GM21576 (cell line): ENCODE measurements around the gene CLDN24.

Source experiments
- ATAC-seq: cut with Tn5 transposase; IDR thresholded peaks from one replicate; pipeline ENCODE4 v1.9.1; 2021; ENCODE audit warnings: mild to moderate bottlenecking, moderate library complexity; ENCODE audit not compliant: unreplicated experiment

The CLDN24 gene

GRCh38 chr4:183322326-183322725 lies at the start of gene CLDN24:
Gene CLDN24, minus strand, starts transcription at chr4:183322426. Its CDS starts 0 bp downstream, at chr4:183322426.
- ATAC-seq, result no peak

- ATAC-seq, result no peak
Measured at GRCh38 chr4:183370786-183371185, 48.6 kb upstream of the CLDN24 start.

- no peak for ATAC-seq
Measured at GRCh38 chr4:183369073-183369472, 46.8 kb upstream of the CLDN24 start.

GRCh38 chr4:183366206-183366835 lies 44.1 kb upstream of the CLDN24 start:
- ATAC-seq, result no peak

GRCh38 chr4:183364025-183364424 lies 41.8 kb upstream of the CLDN24 start:
- ATAC-seq, result no peak

GRCh38 chr4:183362916-183363542 lies 40.8 kb upstream of the CLDN24 start:
- ATAC-seq, result no peak

DNA sequence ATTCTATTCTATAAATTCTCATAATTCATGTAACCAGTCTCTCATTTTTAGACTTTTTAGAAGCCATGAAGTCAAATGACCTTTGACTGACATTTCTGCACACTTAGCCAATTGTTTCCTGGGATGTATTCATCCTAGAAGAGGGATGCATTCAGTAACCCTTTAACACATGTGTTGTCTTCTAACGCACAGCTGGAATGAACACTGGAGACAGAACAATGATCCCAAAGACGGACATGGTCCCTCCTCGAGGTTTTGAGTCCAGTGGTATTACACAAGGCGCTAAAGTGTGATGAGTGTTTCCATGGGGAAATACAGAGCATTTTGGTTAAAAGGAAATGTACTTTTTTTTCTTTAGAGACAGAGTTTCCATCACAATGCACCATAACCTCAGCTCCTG lies 39.8 kb upstream of the CLDN24 start:
- ATAC-seq, result no peak

DNA sequence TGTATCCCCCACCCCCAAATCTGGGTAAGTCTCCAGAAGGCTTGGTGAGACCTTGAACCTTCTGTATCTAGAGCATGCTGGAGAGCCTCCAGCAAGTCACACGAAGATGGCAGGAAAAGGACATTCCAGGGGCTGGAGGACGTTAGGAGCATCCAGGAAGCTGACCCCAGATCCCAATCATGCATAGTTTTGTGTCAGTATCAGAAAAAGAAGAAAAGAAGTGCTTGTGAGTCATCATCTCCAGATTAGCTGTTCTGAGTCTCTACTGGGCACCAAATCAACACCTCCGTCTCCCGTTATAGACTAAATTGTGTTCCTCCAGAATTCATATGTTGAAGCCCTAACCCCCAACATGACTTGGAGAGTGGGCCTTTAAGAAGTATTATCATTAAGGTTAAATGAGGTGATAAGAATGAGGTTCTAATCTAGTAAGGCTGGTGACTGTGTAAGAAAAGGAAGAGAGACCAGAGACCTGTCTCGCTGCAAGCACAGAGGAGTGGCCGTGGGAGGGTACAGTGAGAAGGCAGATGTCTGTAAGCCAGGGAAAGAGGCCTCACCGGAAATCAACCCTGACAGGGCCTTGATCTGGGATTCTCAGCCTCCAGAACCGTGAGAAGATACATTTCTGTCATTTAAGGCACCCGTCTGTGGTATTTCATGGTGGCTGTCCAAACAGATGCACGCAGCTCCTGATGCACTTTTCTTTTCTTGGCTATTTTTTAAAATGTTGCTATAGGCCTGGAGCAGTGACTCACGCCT lies 38.1 kb upstream of the CLDN24 start:
- no peak for ATAC-seq

DNA sequence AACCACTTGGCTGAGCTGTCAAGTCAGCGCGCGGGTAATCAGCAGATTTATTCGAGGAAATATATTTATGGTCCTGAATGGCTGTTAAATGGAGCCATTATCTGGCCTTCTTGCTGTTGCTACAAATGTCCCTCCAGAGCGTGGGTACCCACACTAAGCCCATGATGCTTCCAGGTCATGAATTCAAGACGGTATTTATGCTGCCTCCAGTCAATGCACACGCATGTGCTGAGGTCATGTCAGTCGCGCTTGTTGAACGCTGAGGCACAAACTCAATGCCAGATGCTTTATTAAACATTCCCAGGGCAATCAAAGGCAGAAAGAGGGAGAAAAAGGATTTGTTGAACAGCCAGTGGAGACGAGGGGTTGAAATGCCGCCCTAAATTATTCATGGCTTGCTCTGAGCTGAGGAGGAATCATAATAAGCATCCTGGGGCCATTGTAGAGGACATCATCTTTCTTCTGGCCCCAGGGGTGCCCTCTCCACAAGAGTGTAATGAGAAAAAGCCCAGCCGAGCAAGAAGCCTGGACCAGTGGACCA lies 36.1 kb upstream of the CLDN24 start:
- no peak for ATAC-seq

- ATAC-seq, result no peak
Measured at GRCh38 chr4:183356931-183357675, 34.9 kb upstream of the CLDN24 start.

GRCh38 chr4:183356173-183356830 lies 34.1 kb upstream of the CLDN24 start:
- no peak for ATAC-seq

DNA sequence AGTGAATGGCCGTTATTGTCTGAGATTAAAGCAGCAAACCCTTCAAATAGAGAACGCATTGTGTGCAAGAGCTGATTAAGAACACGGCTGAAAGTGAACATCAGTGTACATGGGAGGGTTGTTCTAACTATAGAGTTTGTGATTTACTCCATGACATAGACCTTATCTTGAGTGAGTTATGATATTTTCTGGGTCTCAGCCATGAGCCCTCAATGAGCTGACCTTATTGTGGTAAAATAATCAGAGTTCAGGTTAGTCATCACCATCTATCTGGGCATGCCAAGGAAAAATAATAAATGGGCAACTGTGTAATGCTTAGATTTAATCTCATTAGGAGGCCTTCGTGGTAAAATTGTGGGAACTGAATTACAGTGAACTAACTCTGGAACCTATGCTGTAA lies 33.2 kb upstream of the CLDN24 start:
- no peak for ATAC-seq

DNA sequence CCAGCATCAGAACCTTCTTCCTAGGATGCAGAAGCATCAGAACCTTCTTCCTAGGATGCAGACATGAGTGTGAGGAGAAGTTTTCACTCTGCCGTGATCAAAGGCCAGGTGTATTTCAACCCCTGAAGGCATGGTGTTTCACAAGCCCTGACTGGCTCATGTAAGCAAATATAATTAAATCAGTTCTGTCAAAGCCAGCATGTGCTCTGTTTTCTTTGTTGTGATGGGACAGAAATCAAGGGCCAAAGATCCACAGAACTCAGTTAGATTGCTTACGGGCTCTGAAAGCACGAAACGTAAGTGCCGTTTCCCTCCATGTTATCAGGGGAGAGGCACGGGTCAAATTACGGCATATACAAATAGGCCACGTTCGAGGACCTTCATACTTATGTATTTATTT lies 32.0 kb upstream of the CLDN24 start:
- ATAC-seq, result no peak

- no peak for ATAC-seq
Measured at GRCh38 chr4:183353557-183353956, 31.3 kb upstream of the CLDN24 start.

GRCh38 chr4:183352546-183352945 lies 30.3 kb upstream of the CLDN24 start:
- no peak for ATAC-seq

DNA sequence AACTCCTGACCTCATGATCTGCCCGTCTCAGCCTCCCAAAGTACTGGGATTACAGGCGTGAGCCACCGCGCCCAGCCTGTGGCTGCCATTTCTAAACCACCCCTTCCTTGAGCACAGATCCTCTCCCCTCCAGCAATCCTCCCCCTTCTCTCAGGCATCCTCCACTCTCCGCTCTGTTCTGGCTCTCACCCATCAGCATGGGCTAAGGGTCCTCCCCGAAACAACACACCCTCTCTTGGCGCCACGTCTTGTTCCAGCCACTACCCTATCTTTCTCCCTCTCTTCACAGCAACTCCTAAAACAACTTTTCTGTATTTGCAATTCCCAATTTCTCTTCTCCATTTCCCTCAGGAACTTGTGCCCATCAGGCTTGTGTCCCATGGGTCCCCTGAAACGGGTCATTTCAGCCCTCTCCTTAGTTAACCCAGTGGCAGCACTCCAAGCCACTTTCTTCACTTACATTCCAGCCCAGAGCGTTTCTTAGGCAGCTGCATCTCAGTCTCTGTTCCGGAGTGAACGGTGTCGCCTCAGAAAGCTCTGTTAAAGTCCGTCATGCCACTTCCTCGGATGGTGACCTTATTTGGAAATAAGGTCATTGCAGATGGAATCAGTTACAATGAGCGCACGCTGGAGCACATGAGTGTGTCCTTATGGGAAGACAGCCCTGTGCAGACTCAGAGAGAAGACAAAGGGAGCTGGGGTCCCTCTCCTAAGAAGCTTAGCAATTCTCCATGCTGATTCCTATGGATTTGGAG lies 28.3 kb upstream of the CLDN24 start:
- ATAC-seq, result no peak

DNA sequence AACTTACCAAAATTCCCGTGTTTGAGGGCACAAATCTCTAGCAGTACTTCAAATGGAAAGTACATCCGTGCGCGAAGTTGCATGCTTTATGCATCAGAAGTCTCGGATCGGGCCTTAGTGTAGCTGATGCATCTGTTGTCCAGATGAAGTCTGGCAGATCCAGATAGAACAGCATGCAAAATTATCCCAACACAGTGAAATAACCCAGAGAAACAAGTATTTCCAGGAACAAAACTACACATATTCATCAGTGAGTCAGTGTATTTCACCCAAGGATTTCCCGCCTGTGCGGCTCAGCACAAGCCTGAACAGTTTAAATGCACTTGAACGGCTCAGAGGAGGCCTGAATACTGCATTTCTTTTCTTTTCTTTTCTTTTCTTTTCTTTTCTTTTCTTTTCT lies 27.4 kb upstream of the CLDN24 start:
- ATAC-seq, result no peak

GRCh38 chr4:183348706-183349659 lies 26.8 kb upstream of the CLDN24 start:
- ATAC-seq, result no peak

- no peak for ATAC-seq
Measured at GRCh38 chr4:183348136-183348535, 25.9 kb upstream of the CLDN24 start.
